Measurements from ENCODE around the gene VEZF1. TPM values are rescaled to one million over a fixed set of nuclear protein-coding genes. Genes with fewer than 3 reads are reported as not detected.

Gene VEZF1
- total RNA-seq, 1 experiment from 2014 or later = 52.1 TPM

DNA sequence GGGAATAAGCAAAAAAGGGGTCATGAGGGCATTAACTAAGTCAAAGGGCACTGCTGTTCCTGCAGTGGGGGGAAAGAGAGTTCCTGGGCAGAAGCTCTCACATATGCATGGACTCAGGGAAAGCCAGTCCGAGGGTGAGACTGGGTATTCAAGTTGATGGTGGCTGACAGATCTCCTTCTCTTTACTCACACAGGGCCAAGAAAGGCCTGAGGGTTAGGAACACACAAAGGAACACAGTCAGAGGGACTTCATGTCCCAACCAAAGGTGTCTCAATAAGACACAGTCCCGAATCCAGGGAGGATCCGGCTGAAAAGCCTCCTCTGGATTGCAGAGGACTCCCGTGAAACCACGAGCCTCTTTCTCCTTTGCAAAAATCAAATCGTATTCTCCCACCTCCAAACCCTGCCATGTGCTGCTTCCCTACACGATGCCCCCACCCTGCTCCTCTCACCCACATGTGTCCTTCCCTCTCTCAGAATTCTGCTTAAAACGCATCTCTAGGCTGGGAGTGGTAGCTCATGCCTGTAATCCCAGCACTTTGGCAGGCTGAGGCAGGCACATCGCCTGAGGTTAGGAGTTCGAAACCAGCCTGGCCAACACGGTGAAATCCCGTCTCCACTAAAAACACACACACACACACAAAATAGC, 56.4 kb downstream of the VEZF1 start:
- Mint-ChIP-seq H3K4me1 (ENCODE audit: low read depth, unreplicated experiment) (peaks cover 16% of the 10 kb centered on the region), H3K27me3 (ENCODE audit: insufficient read depth, unreplicated experiment) (no peaks in the 10 kb centered on the region), H3K36me3 (ENCODE audit: insufficient read depth, unreplicated experiment) (no peaks in the 10 kb centered on the region), H3K27ac (ENCODE audit: unreplicated experiment) (no peak overlapping the region), H3K4me3 (ENCODE audit: unreplicated experiment) (no peak overlapping the region), H3K9me3 (ENCODE audit: unreplicated experiment) (no peaks in the 10 kb centered on the region)
- intact Hi-C loops (cut with micrococcal nuclease; ENCODE audit: unreplicated experiment) = no loop called here
- ChIA-PET POLR2A (no interaction called here), CTCF (interaction anchor here (0.7 kb wide), 1 partner anchor 59 kb away, joined by 4 read pairs; no protein-coding TSS in a partner anchor)
- Histone ChIP-seq H3K27me3 (replicated peaks; ENCODE audit: control insufficient read depth, insufficient read depth, low read length) (no peaks in the 10 kb centered on the region), H3K9me3 (no peaks in the 10 kb centered on the region), H3K36me3 (ENCODE audit: control insufficient read depth, insufficient read depth, low read length) (no peaks in the 10 kb centered on the region), H3K4me1 (peaks cover 19% of the 10 kb centered on the region), H3K4me3 (ENCODE audit: low read depth, low read length) (no peak overlapping the region)
- no peak for DNase-seq
- no TSS peak for BruUV-seq (replicated peaks)
- TF ChIP-seq, protein P1, sequence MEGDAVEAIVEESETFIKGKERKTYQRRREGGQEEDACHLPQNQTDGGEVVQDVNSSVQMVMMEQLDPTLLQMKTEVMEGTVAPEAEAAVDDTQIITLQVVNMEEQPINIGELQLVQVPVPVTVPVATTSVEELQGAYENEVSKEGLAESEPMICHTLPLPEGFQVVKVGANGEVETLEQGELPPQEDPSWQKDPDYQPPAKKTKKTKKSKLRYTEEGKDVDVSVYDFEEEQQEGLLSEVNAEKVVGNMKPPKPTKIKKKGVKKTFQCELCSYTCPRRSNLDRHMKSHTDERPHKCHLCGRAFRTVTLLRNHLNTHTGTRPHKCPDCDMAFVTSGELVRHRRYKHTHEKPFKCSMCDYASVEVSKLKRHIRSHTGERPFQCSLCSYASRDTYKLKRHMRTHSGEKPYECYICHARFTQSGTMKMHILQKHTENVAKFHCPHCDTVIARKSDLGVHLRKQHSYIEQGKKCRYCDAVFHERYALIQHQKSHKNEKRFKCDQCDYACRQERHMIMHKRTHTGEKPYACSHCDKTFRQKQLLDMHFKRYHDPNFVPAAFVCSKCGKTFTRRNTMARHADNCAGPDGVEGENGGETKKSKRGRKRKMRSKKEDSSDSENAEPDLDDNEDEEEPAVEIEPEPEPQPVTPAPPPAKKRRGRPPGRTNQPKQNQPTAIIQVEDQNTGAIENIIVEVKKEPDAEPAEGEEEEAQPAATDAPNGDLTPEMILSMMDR (IDR thresholded peaks at IDR 0.05; ENCODE audit: insufficient read depth in 1 of 2, low read depth in 1 of 2, low read length in 1 of 2, severe bottlenecking in 1 of 2, unreplicated experiment in 1 of 2) = no peak

DNA sequence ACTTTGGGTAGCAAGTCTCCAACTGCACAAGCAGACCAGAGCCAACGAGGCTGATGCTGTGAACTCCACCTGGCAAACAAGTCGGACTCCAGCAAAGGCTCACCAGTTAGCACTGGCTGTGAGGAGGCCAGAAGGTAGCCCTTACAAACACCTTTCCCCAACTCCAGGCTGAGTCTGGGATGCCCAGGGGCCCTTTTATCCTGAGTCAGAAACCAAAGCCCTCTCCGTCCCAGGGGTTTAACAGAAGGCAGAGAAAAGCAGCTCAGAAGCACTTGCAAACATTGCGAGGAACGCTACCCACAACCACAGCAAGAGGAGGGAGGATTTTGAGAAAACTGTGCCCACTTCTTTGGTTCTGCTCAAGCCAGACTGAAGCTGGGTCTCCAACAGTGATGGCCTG, 57.8 kb downstream of the VEZF1 start:
- intact Hi-C loops (cut with micrococcal nuclease; ENCODE audit: unreplicated experiment) = no loop called here
- ChIA-PET POLR2A (no interaction called here), CTCF (no interaction called here)
- DNase-seq = no peak
- Histone ChIP-seq H3K9me3 (no peaks in the 10 kb centered on the region), H3K4me3 (ENCODE audit: low read depth, low read length) (no peak overlapping the region), H3K36me3 (ENCODE audit: control insufficient read depth, insufficient read depth, low read length) (no peaks in the 10 kb centered on the region), H3K27me3 (replicated peaks; ENCODE audit: control insufficient read depth, insufficient read depth, low read length) (no peaks in the 10 kb centered on the region), H3K4me1 (peaks cover 11% of the 10 kb centered on the region)
- Mint-ChIP-seq H3K4me3 (ENCODE audit: unreplicated experiment) (no peak overlapping the region), H3K27ac (ENCODE audit: unreplicated experiment) (no peak overlapping the region), H3K27me3 (ENCODE audit: insufficient read depth, unreplicated experiment) (no peaks in the 10 kb centered on the region), H3K36me3 (ENCODE audit: insufficient read depth, unreplicated experiment) (no peaks in the 10 kb centered on the region), H3K9me3 (ENCODE audit: unreplicated experiment) (no peaks in the 10 kb centered on the region), H3K4me1 (ENCODE audit: low read depth, unreplicated experiment) (peaks cover 9% of the 10 kb centered on the region)
- no TSS peak for BruUV-seq (replicated peaks)
- TF ChIP-seq, protein P1 (IDR thresholded peaks at IDR 0.05; ENCODE audit: insufficient read depth in 1 of 2, low read depth in 1 of 2, low read length in 1 of 2, severe bottlenecking in 1 of 2, unreplicated experiment in 1 of 2) = no peak

DNA sequence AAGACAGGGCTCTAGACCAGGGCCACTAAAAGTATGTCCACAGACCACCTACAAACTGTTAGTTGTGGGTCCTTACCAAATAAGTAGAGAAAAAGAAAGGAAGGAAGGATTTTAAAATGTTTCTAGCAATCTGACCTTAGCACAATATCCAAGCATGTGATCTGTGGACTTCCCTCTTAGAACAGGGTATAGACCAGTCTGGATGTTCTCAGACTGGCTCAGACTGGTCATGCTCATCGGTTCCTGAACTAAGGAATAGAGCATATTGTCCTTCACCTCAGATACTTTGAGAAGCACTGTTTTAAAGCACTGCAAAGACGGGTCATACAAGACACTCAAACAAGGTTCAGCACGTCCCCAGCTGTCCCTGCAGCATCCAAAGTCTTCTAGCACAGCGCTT, 58.7 kb downstream of the VEZF1 start:
- Histone ChIP-seq H3K36me3 (ENCODE audit: control insufficient read depth, insufficient read depth, low read length) (no peaks in the 10 kb centered on the region), H3K27me3 (replicated peaks; ENCODE audit: control insufficient read depth, insufficient read depth, low read length) (no peaks in the 10 kb centered on the region), H3K4me3 (ENCODE audit: low read depth, low read length) (no peak overlapping the region), H3K9me3 (no peaks in the 10 kb centered on the region), H3K4me1 (peaks cover 5% of the 10 kb centered on the region)
- DNase-seq = no peak
- peaks cover 9% of the 10 kb centered on the region for H3K4me1 Mint-ChIP-seq (ENCODE audit: low read depth, unreplicated experiment)
- no peak overlapping the region for H3K4me3 Mint-ChIP-seq (ENCODE audit: unreplicated experiment)
- no peaks in the 10 kb centered on the region for H3K9me3 Mint-ChIP-seq (ENCODE audit: unreplicated experiment)
- no peak overlapping the region for H3K27ac Mint-ChIP-seq (ENCODE audit: unreplicated experiment)
- intact Hi-C loops (cut with micrococcal nuclease; ENCODE audit: unreplicated experiment) = no loop called here
- TF ChIP-seq, protein P1 (IDR thresholded peaks at IDR 0.05; ENCODE audit: insufficient read depth in 1 of 2, low read depth in 1 of 2, low read length in 1 of 2, severe bottlenecking in 1 of 2, unreplicated experiment in 1 of 2) = no peak
- POLR2A ChIA-PET = no interaction called here
- CTCF ChIA-PET = no interaction called here
- H3K36me3 Mint-ChIP-seq (ENCODE audit: insufficient read depth, unreplicated experiment) = no peaks in the 10 kb centered on the region
- no peaks in the 10 kb centered on the region for H3K27me3 Mint-ChIP-seq (ENCODE audit: insufficient read depth, unreplicated experiment)
- BruUV-seq (replicated peaks) = no TSS peak
